Measurements from ENCODE around the gene ABHD2.
A peak's percentile ranks its signal among the peaks of the same experiment; 100 is the strongest.

The ABHD2 gene

GRCh38 chr15:89057506-89058133, 30.6 kb upstream of the ABHD2 start:
- Histone ChIP-seq H3K9me3 (ENCODE audit: control insufficient read depth, low read length) (no peaks in the 10 kb centered on the region), H3K4me1 (ENCODE audit: control insufficient read depth, insufficient read depth, low read length, poor library complexity, severe bottlenecking) (no peaks in the 10 kb centered on the region), H3K27me3 (replicated peaks; ENCODE audit: control insufficient read depth, insufficient read depth, low read length, poor library complexity, severe bottlenecking) (no peaks in the 10 kb centered on the region), H3K27ac (ENCODE audit: insufficient read depth, low read length, poor library complexity, severe bottlenecking) (no peak overlapping the region), H3K36me3 (ENCODE audit: control insufficient read depth, insufficient read depth, low read length) (no peaks in the 10 kb centered on the region), H3K4me3 (ENCODE audit: insufficient read depth, low read depth, low read length, poor library complexity, severe bottlenecking) (no peak overlapping the region)
- DNase-seq: peak; percentile 62 to 69 (median 64)

- no peaks in the 10 kb centered on the region for H3K36me3 ChIP-seq (ENCODE audit: control insufficient read depth, insufficient read depth, low read length)
- no peak overlapping the region for H3K27ac ChIP-seq (ENCODE audit: insufficient read depth, low read length, poor library complexity, severe bottlenecking)
- H3K4me1 ChIP-seq (ENCODE audit: control insufficient read depth, insufficient read depth, low read length, poor library complexity, severe bottlenecking): no peaks in the 10 kb centered on the region
- H3K27me3 ChIP-seq (replicated peaks; ENCODE audit: control insufficient read depth, insufficient read depth, low read length, poor library complexity, severe bottlenecking): no peaks in the 10 kb centered on the region
- no peak overlapping the region for H3K4me3 ChIP-seq (ENCODE audit: insufficient read depth, low read depth, low read length, poor library complexity, severe bottlenecking)
- DNase-seq: no peak
- no peaks in the 10 kb centered on the region for H3K9me3 ChIP-seq (ENCODE audit: control insufficient read depth, low read length)
These were observed 29.9 kb upstream of the ABHD2 start for GRCh38 chr15:89058376-89058775.

DNA sequence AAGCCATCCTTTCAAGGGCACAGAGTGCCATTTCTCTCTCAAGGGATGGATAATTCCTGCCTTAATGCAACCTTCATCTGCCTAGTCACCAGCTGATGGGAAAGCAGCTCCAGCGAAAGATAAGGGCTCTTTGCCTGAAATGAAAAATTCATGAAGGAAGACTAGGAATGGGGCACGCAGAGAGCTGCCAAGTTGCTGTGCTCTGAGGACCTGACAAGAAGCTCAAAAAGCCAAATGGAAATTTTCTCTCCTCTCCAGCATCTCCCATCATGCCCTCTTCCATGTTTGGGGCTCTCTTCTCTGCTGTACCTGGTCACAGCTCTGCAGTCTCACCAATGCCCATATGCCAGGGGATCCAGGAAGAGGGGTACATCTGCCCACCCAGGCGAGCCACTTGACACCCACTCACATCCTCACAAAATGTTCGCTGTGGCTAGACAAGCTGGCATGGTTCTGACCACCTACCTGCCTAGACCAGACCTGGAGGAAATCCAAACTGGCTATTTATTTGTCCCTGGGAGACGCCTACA, 29.3 kb upstream of the ABHD2 start:
- Histone ChIP-seq H3K27me3 (replicated peaks; ENCODE audit: control insufficient read depth, insufficient read depth, low read length, poor library complexity, severe bottlenecking) (no peaks in the 10 kb centered on the region), H3K27ac (ENCODE audit: insufficient read depth, low read length, poor library complexity, severe bottlenecking) (no peak overlapping the region), H3K9me3 (ENCODE audit: control insufficient read depth, low read length) (no peaks in the 10 kb centered on the region), H3K4me3 (ENCODE audit: insufficient read depth, low read depth, low read length, poor library complexity, severe bottlenecking) (no peak overlapping the region), H3K4me1 (ENCODE audit: control insufficient read depth, insufficient read depth, low read length, poor library complexity, severe bottlenecking) (no peaks in the 10 kb centered on the region), H3K36me3 (ENCODE audit: control insufficient read depth, insufficient read depth, low read length) (no peaks in the 10 kb centered on the region)
- DNase-seq: no peak

DNA sequence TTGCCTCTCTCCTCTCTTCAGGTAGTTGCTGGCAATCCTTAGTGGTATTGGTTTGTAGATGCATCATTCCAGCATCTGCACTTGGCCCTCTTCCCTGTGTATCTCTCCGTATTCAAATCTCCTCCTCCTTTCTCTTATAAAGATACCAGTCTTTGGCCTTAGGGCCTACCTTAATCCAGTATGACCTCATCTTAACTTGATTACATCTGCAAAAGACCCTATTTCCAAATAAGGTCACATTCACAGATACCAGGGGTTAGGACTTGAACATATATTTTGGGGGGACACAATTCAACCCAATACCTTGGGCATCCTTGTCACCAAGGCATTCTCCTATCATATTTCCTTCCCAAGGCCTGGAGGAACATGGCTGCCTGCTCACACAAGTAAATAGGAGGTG, 22.0 kb upstream of the ABHD2 start:
- Histone ChIP-seq H3K36me3 (ENCODE audit: control insufficient read depth, insufficient read depth, low read length) (no peaks in the 10 kb centered on the region), H3K4me3 (ENCODE audit: insufficient read depth, low read depth, low read length, poor library complexity, severe bottlenecking) (no peak overlapping the region), H3K27me3 (replicated peaks; ENCODE audit: control insufficient read depth, insufficient read depth, low read length, poor library complexity, severe bottlenecking) (no peaks in the 10 kb centered on the region), H3K4me1 (ENCODE audit: control insufficient read depth, insufficient read depth, low read length, poor library complexity, severe bottlenecking) (no peaks in the 10 kb centered on the region), H3K27ac (ENCODE audit: insufficient read depth, low read length, poor library complexity, severe bottlenecking) (no peak overlapping the region), H3K9me3 (ENCODE audit: control insufficient read depth, low read length) (peaks cover 8% of the 10 kb centered on the region)
- no peak for DNase-seq

- no peak for DNase-seq
- Histone ChIP-seq H3K4me1 (ENCODE audit: control insufficient read depth, insufficient read depth, low read length, poor library complexity, severe bottlenecking) (no peaks in the 10 kb centered on the region), H3K4me3 (ENCODE audit: insufficient read depth, low read depth, low read length, poor library complexity, severe bottlenecking) (no peak overlapping the region), H3K9me3 (ENCODE audit: control insufficient read depth, low read length) (peaks cover 8% of the 10 kb centered on the region), H3K27ac (ENCODE audit: insufficient read depth, low read length, poor library complexity, severe bottlenecking) (no peak overlapping the region), H3K36me3 (ENCODE audit: control insufficient read depth, insufficient read depth, low read length) (no peaks in the 10 kb centered on the region), H3K27me3 (replicated peaks; ENCODE audit: control insufficient read depth, insufficient read depth, low read length, poor library complexity, severe bottlenecking) (no peaks in the 10 kb centered on the region)
These were observed 20.5 kb upstream of the ABHD2 start for GRCh38 chr15:89067751-89068150.

GRCh38 chr15:89068325-89068784, 19.9 kb upstream of the ABHD2 start:
- Histone ChIP-seq H3K27ac (ENCODE audit: insufficient read depth, low read length, poor library complexity, severe bottlenecking) (no peak overlapping the region), H3K36me3 (ENCODE audit: control insufficient read depth, insufficient read depth, low read length) (no peaks in the 10 kb centered on the region), H3K4me1 (ENCODE audit: control insufficient read depth, insufficient read depth, low read length, poor library complexity, severe bottlenecking) (no peaks in the 10 kb centered on the region), H3K9me3 (ENCODE audit: control insufficient read depth, low read length) (peaks cover 8% of the 10 kb centered on the region), H3K27me3 (replicated peaks; ENCODE audit: control insufficient read depth, insufficient read depth, low read length, poor library complexity, severe bottlenecking) (no peaks in the 10 kb centered on the region), H3K4me3 (ENCODE audit: insufficient read depth, low read depth, low read length, poor library complexity, severe bottlenecking) (no peak overlapping the region)
- DNase-seq: no peak

- Histone ChIP-seq H3K9me3 (ENCODE audit: control insufficient read depth, low read length) (peaks cover 8% of the 10 kb centered on the region), H3K4me1 (ENCODE audit: control insufficient read depth, insufficient read depth, low read length, poor library complexity, severe bottlenecking) (no peaks in the 10 kb centered on the region), H3K27me3 (replicated peaks; ENCODE audit: control insufficient read depth, insufficient read depth, low read length, poor library complexity, severe bottlenecking) (no peaks in the 10 kb centered on the region), H3K27ac (ENCODE audit: insufficient read depth, low read length, poor library complexity, severe bottlenecking) (no peak overlapping the region), H3K36me3 (ENCODE audit: control insufficient read depth, insufficient read depth, low read length) (no peaks in the 10 kb centered on the region), H3K4me3 (ENCODE audit: insufficient read depth, low read depth, low read length, poor library complexity, severe bottlenecking) (no peak overlapping the region)
- DNase-seq: no peak
These were observed 17.8 kb upstream of the ABHD2 start for GRCh38 chr15:89070197-89071124.

DNA sequence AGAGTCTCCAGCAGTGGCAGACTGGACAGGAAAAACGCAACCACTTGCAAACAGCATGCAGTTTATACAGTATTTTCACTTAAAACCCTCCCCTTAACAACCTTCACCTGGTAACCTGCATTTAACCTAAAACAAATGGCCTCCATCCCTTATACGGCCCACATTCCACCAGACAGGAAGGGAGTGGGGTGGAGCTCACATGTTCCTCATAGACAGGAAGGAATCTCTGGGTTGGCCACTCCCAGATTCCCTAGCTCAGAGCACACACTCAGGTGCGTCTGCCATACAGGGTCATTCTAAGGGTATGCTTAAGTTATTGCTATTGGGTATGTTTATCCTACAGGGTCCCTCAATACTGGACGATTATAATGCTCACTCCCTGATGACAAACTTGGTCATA, 16.8 kb upstream of the ABHD2 start:
- no peaks in the 10 kb centered on the region for H3K27me3 ChIP-seq (replicated peaks; ENCODE audit: control insufficient read depth, insufficient read depth, low read length, poor library complexity, severe bottlenecking)
- H3K4me1 ChIP-seq (ENCODE audit: control insufficient read depth, insufficient read depth, low read length, poor library complexity, severe bottlenecking): no peaks in the 10 kb centered on the region
- H3K36me3 ChIP-seq (ENCODE audit: control insufficient read depth, insufficient read depth, low read length): no peaks in the 10 kb centered on the region
- H3K27ac ChIP-seq (ENCODE audit: insufficient read depth, low read length, poor library complexity, severe bottlenecking): no peak overlapping the region
- peaks cover 4% of the 10 kb centered on the region for H3K9me3 ChIP-seq (ENCODE audit: control insufficient read depth, low read length)
- DNase-seq: no peak
- no peak overlapping the region for H3K4me3 ChIP-seq (ENCODE audit: insufficient read depth, low read depth, low read length, poor library complexity, severe bottlenecking)

GRCh38 chr15:89072277-89072869, 15.9 kb upstream of the ABHD2 start:
- Histone ChIP-seq H3K36me3 (ENCODE audit: control insufficient read depth, insufficient read depth, low read length) (no peaks in the 10 kb centered on the region), H3K9me3 (ENCODE audit: control insufficient read depth, low read length) (no peaks in the 10 kb centered on the region), H3K27ac (ENCODE audit: insufficient read depth, low read length, poor library complexity, severe bottlenecking) (no peak overlapping the region), H3K4me1 (ENCODE audit: control insufficient read depth, insufficient read depth, low read length, poor library complexity, severe bottlenecking) (no peaks in the 10 kb centered on the region), H3K27me3 (replicated peaks; ENCODE audit: control insufficient read depth, insufficient read depth, low read length, poor library complexity, severe bottlenecking) (no peaks in the 10 kb centered on the region), H3K4me3 (ENCODE audit: insufficient read depth, low read depth, low read length, poor library complexity, severe bottlenecking) (no peak overlapping the region)
- DNase-seq: no peak
